ENCODE results near the gene ZNF441.
A peak's percentile ranks its signal among the peaks of the same experiment; 100 is the strongest.
"Not testable (repeated sequence)": the region's sequence is repeated elsewhere in the genome, so short reads cannot be mapped to it uniquely, and the experiment has no call there.

ZNF441 gene

GRCh38 chr19:11766597-11767591 lies at the start of gene ZNF441:
ZNF441 (plus strand) TSS chr19:11767000; CDS start chr19:11767194, 194 bp downstream.
- DNase-seq (ENCODE audit: low spot score): peak; percentile 96

- no peak for DNase-seq (ENCODE audit: low spot score)
Observed at GRCh38 chr19:11721681-11722080, 45.1 kb upstream of the ZNF441 start.

GRCh38 chr19:11722414-11722813 lies 44.4 kb upstream of the ZNF441 start:
- DNase-seq (ENCODE audit: low spot score): no peak

- DNase-seq (ENCODE audit: low spot score): no peak
Observed at GRCh38 chr19:11729586-11729985, 37.2 kb upstream of the ZNF441 start.

GRCh38 chr19:11735375-11735774 lies 31.4 kb upstream of the ZNF441 start:
- DNase-seq (ENCODE audit: low spot score): no peak

GRCh38 chr19:11736696-11737095 lies 30.1 kb upstream of the ZNF441 start:
- peak; percentile 41 for DNase-seq (ENCODE audit: low spot score)

GRCh38 chr19:11737964-11738745 lies 28.6 kb upstream of the ZNF441 start:
- DNase-seq (ENCODE audit: low spot score): peak; percentile 44

GRCh38 chr19:11738746-11739620 lies 27.8 kb upstream of the ZNF441 start, which contains the start of gene ZNF823:
ZNF823 (minus strand) TSS chr19:11738946; CDS start chr19:11738819, 127 bp downstream.
- peak; percentile 97 for DNase-seq (ENCODE audit: low spot score)

GRCh38 chr19:11745869-11746268 lies 20.9 kb upstream of the ZNF441 start:
- DNase-seq (ENCODE audit: low spot score): no peak

- DNase-seq (ENCODE audit: low spot score): no peak
Observed at GRCh38 chr19:11747277-11747676, 19.5 kb upstream of the ZNF441 start.

GRCh38 chr19:11749751-11750150 lies 17.0 kb upstream of the ZNF441 start:
- no peak for DNase-seq (ENCODE audit: low spot score)

GRCh38 chr19:11752244-11752736 lies 14.5 kb upstream of the ZNF441 start:
- no peak for DNase-seq (ENCODE audit: low spot score)

- DNase-seq (ENCODE audit: low spot score): no peak
Observed at GRCh38 chr19:11754663-11755062, 12.1 kb upstream of the ZNF441 start.

GRCh38 chr19:11756965-11757364 lies 9.8 kb upstream of the ZNF441 start:
- no peak for DNase-seq (ENCODE audit: low spot score)

GRCh38 chr19:11759805-11760204 lies 7.0 kb upstream of the ZNF441 start:
- DNase-seq (ENCODE audit: low spot score): no peak

- DNase-seq (ENCODE audit: low spot score): no peak
Observed at GRCh38 chr19:11763117-11763516, 3.7 kb upstream of the ZNF441 start.

GRCh38 chr19:11763611-11764010 lies 3.2 kb upstream of the ZNF441 start:
- no peak for DNase-seq (ENCODE audit: low spot score)

GRCh38 chr19:11767633-11768133 lies 883 bp downstream of the ZNF441 start:
- DNase-seq (ENCODE audit: low spot score): peak; percentile 45

- no peak for DNase-seq (ENCODE audit: low spot score)
Observed at GRCh38 chr19:11769995-11770394, 3.2 kb downstream of the ZNF441 start.

- DNase-seq (ENCODE audit: low spot score): not testable (repeated sequence)
Observed at GRCh38 chr19:11771520-11771919, 4.7 kb downstream of the ZNF441 start.

- not testable (repeated sequence) for DNase-seq (ENCODE audit: low spot score)
Observed at GRCh38 chr19:11776669-11777068, 9.9 kb downstream of the ZNF441 start.

Measured in AG08396 (cell line).